T-helper 1 cell (primary cell): ENCODE results near the gene FAM53A.
"Not testable (repeated sequence)": the region's sequence is repeated elsewhere in the genome, so short reads cannot be mapped to it uniquely, and the experiment has no call there.

Experiments used
- DNase-seq, 5 donors: peaks; one replicate each; pipeline ENCODE4 v3.0.0-alpha.2; 2012 to 2020

FAM53A gene

GRCh38 chr4:1619151-1619672, 64.9 kb downstream of the FAM53A start:
- no peak for DNase-seq

GRCh38 chr4:1618438-1618837, 65.7 kb downstream of the FAM53A start:
- no peak for DNase-seq

DNA sequence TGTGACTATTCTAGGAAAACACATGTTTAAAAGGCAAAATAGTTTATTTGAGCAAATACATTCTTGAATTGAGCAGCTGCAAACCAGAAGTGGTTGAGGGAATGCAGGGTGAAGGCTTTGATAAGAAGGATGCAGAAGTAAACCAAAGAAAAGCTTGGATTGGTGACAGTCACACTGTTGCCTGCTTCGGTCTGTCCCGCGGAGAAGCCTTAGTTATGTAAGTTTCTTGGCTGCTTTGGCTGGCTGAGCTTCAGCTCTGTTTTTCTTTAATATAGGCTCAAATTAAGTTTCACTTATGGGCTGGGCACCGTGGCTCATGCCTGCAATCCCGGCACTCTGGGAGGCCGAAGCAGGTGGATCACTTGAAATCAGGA, 67.6 kb downstream of the FAM53A start:
- DNase-seq = no peak

GRCh38 chr4:1615786-1616556, 68.1 kb downstream of the FAM53A start:
- no peak for DNase-seq

DNA sequence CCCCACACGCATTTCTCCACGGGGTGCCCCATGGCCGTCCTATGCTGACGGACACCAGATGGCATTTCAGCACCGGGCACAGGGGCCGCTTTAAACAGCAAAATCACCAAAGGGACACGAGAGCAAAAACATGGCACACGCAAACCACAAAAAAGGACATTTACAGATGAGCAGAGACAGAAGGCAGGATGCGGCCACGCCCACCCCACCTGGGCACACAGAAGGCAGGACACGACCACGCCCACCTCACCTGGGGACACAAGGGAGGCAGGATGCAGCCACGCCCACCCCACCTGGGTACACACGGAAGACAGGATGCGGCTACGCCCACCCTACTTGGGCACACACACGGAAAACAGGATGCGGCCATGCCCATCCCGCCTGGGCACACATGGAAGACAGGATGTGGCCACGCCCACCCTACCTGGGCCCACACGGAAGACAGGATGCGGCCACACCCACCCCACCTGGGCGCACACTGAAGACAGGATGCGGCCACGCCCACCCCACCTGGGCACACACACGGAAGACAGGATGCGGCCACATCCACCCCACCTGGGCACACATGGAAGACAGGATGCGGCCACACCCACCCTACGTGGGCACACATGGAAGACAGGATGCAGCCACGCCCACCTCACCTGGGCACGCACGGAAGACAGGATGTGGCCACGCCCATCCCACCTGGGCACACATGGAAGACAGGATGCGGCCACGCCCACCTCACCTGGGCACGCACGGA, 69.1 kb downstream of the FAM53A start:
- peak in 1 of 5 donors; percentile 18 for DNase-seq

DNA sequence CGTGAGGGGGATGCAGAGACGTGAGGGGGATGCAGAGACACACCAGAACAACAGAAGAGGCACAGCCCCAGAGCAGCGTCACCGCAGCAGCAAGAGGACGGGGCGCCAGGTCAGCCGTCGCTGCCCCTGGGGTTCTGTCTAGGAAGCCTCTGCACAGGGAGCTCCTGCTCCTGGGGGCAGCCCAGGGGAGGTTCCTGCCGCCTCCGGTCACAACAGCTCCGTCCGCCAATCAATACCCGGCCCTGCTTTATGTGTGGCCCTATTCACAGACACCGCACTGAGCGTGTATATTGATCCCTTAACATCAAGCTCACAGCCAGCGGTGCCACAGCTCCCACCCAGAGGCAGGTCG, 69.6 kb downstream of the FAM53A start:
- no peak for DNase-seq

DNA sequence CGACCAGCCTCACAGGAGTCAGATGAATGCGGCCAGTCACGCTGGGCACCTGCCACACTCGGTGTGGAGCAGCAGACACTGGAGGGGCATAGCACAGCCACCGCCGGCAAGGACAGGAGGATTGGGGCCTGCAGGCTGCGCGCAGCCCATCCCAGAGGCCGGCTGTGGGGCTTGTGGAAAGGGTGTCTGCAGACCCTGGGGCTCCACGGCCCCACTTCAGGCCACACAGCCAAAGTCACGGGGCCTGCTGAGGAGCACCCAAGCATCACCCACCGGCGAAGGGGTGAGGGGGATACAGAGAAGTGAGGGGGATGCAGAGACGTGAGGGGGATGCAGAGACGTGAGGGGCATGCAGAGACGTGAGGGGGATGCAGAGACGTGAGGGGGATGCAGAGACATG, 70.1 kb downstream of the FAM53A start:
- no peak for DNase-seq

- no peak for DNase-seq
These were observed 71.0 kb downstream of the FAM53A start for GRCh38 chr4:1613099-1613495.

GRCh38 chr4:1612278-1613098, 71.6 kb downstream of the FAM53A start:
- peak in 1 of 5 donors; percentile 1 for DNase-seq

DNA sequence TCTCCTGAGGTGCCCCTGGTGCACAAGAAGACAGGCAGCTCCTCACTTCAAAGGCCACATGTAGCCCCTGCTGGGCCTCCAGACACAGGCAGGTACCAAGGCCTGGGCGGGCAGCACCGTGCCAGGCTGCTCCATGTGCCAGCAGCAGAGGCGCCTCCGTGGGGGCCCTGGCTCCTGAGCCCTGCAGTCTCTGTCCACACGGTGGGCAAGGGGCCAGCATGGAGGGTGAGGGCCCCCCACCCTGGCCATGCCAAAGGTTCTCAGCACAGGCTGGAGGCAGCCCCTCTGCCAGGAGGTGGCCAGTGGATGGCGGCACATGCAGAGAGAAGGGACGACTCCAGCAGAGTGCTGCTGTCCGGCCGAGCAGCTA, 72.6 kb downstream of the FAM53A start:
- no peak for DNase-seq

GRCh38 chr4:1610791-1611500, 73.2 kb downstream of the FAM53A start:
- no peak for DNase-seq

- no peak for DNase-seq
These were observed 74.0 kb downstream of the FAM53A start for GRCh38 chr4:1609901-1610790.

DNA sequence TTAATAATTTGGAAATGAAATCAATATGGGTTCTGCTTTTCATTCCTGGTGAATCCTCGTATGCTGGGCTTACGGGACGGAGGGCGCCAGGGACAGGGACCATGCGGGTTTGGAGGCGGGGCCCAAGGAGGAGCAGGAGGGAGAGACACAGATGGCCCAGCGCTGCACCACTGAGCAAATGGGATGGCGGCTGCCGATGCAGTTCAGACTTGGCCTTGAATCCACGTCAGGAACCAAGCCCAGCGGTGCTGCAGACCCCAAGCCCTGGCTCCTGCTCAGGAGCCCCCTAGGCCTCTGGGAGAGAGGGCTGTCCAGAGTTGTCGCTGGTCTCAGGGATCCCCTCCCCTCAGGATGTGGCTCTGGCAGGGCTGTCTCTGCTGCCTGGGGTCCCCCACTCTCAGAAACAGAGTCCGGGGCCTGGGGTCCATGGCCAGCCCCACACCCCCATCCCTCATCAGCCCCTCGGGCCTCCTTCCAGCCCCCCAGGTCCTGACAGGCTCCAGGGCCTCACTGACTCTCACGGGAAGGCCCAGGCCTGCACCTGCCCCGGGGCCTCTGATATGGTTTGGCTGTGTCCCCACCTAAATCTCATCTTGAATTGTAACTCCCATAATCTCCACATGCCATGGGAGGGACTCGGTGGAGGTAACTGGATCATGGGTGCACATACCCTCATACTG, 75.2 kb downstream of the FAM53A start:
- DNase-seq = peak in 1 of 5 donors; percentile 2

DNA sequence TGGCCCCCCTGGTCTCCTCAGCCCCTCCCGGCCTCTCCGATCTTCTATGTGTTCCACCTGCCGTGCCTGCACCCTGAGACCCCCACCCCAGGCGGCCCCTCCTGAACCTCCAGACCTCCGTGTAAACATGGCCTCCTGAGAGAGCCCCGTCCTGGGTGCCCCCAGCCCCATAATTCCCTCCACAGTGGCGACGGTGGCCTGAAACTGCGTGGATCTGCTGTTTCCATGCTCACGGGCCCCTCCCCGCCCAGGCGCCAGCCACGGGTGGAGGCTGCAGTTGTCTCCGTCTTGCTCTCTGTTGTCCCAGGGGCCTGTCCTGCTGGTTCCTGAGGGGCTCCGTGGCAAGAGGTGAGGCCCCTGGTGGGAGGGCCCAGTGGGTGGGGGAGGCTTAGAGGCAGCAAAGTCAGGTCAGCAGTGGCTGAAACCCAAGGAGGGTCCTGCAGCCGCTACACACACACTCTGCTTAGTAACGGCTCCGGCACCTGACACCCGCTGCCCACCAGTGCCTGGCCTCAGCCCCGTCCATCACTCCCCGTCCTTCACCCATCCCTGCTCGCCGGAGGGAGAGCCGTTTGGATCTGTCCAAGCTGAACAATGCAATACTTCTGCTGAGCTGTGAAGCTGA, 75.8 kb downstream of the FAM53A start:
- no peak for DNase-seq

DNA sequence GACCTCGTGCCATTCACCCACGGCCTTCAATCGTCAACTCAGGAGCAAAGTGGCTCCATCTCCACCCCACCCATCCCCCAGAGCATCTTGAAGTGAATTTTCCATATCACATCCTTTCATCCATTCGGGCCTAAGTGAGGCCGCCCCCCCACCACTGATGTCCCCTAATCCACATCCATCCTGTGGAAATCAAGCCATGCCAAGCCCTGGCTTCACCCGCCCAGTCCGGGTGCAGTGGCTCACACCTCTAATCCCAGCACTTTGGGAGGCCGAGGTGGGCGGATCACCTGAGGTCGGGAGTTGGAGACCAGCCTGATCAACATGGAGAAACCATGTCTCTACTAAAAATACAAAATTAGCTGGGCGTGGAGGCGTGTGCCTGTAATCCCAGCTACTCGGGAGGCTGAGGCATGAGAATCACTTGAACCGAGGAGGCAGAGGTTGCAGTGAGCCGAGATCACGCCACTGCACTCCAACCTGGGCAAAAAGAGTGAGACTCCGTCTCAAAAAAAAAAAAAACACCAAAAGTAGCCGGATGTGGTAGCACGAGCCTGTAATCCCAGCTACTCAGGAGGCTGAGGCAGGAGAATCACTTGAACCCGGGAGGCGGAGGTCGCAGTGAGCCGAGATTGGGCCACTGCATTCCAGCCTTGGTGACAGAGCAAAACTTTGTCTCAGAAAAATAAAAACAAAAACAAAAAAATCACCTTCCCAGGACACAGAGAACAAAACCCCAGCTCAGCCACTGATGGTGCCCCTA, 76.5 kb downstream of the FAM53A start:
- DNase-seq = not testable (repeated sequence)

DNA sequence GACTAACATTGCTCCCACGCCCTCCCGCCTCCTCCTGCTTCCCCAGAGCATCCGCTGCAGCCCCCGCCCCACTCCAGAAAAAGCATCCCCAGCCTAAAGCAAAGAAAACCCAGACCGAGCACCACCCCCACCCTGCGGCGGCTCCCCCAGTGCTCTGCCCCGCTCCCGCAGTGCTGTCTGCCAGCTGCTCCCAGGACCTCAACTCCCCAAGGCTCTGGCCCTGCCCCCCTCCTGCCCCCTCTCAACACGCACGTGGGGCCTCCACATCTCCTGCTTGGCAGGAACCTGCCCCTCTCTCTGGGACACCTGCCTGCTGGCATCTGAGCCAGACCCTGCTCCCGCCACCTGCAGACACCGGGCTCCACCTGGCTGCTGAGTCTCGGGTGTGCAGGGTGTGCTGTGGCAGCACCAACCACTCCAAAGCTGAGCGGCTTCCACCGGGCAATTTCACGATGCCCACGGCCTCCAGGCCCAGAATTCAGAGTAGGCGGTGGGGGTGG, 79.4 kb downstream of the FAM53A start:
- DNase-seq = peak in 2 of 5 donors; percentile 41 to 54

DNA sequence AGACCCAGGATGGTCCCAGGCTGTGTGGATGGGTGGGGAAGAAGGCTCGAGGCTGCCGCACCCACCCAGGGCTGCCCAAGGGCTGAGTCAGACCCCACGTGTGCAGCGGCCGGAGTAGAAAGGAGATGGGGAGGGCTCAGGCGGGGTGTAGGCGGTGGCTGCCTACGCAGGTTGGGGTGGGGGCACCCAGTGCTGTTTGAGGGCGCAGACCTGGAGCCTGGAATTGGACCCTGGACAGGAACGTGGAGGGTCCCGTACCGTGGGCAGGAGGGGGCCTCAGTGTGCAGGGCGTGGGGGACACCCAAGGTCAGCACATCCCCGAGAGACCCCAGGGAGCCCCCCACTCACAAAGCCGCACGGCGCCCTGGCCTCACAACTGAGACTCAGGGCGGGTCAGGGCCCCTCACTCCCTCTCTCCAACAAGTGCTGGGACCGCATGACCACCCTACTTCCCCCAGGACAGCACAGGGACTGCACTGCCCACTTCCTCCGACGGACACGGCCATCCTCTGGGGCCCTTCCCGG, 79.9 kb downstream of the FAM53A start:
- no peak for DNase-seq

DNA sequence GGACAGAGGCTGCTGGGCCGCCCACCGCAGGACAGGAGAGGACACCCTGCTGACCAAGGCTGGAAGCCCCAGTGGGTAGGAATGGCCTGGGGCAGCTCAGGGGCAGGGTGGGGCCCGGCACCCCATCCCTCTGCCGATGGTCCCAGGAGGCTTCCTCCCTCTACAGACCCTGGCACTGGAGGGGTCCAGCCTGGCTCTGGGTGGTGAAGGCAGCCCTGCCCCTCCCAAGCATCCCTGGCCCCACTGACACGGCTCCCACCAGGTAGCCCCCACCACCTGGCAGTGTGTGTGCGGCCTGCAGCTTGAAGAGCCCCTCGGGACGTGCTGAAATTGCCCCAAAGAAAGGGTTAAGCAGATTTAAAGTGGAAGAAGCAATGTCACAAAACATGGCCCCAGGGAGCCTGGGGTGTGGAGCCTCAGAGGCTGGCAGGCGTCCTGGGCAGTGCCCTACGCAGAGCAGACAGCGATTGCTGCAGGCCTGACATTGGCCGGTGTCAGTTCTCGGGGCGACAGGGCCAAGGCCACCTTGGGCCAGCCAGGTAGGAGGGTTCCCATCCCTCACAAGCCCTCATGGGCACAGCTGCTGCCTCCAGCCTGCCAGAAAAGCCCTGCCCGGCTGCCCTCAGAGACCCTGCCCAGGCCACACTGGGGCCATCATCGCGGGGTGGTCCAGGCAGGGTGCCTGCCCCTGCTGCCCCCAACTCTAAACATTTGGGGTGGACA, 80.5 kb downstream of the FAM53A start:
- no peak for DNase-seq
